Suppressor macrophage (primary cell): ENCODE measurements around the gene NUMA1.
A peak's percentile ranks its signal among the peaks of the same experiment; 100 is the strongest.

Experiments
- DNase-seq, 4 experiments: peaks; one replicate each; pipeline ENCODE4 v3.0.0-alpha.2; 2020 to 2022

The NUMA1 gene

GRCh38 chr11:71999798-72000197, 80.5 kb downstream of the NUMA1 start:
- DNase-seq = peak in 2 of 4 experiments; percentile 29 to 31

GRCh38 chr11:71999362-71999761, 81.0 kb downstream of the NUMA1 start:
- no peak for DNase-seq

- peak; percentile 92 to 97 (median 94) for DNase-seq
These were observed 81.6 kb downstream of the NUMA1 start, which contains the start of gene IL18BP for GRCh38 chr11:71998649-71999310. TSS of gene IL18BP (plus strand) at chr11:71998909. CDS start at chr11:71999985, 1,076 bp downstream.

GRCh38 chr11:71998061-71998460, 82.3 kb downstream of the NUMA1 start:
- DNase-seq = no peak

- no peak for DNase-seq
These were observed 82.7 kb downstream of the NUMA1 start for GRCh38 chr11:71997594-71997993.

- peak; percentile 95 to 99 (median 96) for DNase-seq
These were observed 83.4 kb downstream of the NUMA1 start for GRCh38 chr11:71996946-71997345.

GRCh38 chr11:71996517-71996916, 83.8 kb downstream of the NUMA1 start:
- no peak for DNase-seq

GRCh38 chr11:71995726-71996291, 84.5 kb downstream of the NUMA1 start:
- no peak for DNase-seq

- no peak for DNase-seq
These were observed 85.6 kb downstream of the NUMA1 start for GRCh38 chr11:71994786-71995185.

GRCh38 chr11:71992136-71992730, 88.1 kb downstream of the NUMA1 start:
- peak in 2 of 4 experiments; percentile 34 to 60 for DNase-seq

GRCh38 chr11:71991494-71991893, 88.8 kb downstream of the NUMA1 start:
- peak; percentile 86 to 98 (median 94) for DNase-seq

GRCh38 chr11:71990701-71991100, 89.6 kb downstream of the NUMA1 start:
- DNase-seq = no peak

GRCh38 chr11:71988050-71988449, 92.3 kb downstream of the NUMA1 start:
- DNase-seq = no peak

GRCh38 chr11:71987521-71987920, 92.8 kb downstream of the NUMA1 start:
- no peak for DNase-seq

GRCh38 chr11:71986131-71986530, 94.2 kb downstream of the NUMA1 start:
- DNase-seq = peak in 3 of 4 experiments; percentile 44 to 69 (median 58)

GRCh38 chr11:71979602-71980001, 100.7 kb downstream of the NUMA1 start:
- DNase-seq = no peak

GRCh38 chr11:71979094-71979493, 101.2 kb downstream of the NUMA1 start:
- no peak for DNase-seq

GRCh38 chr11:71977743-71978418, 102.5 kb downstream of the NUMA1 start:
- peak; percentile 81 to 89 (median 83) for DNase-seq

- no peak for DNase-seq
These were observed 103.3 kb downstream of the NUMA1 start for GRCh38 chr11:71977090-71977489.

- no peak for DNase-seq
These were observed 103.8 kb downstream of the NUMA1 start for GRCh38 chr11:71976551-71976950.

- no peak for DNase-seq
These were observed 108.7 kb downstream of the NUMA1 start for GRCh38 chr11:71971680-71972079.

GRCh38 chr11:71964641-71965040, 115.7 kb downstream of the NUMA1 start:
- no peak for DNase-seq

GRCh38 chr11:71963468-71963867, 116.9 kb downstream of the NUMA1 start:
- DNase-seq = no peak
